Omental fat pad (tissue), 4 donors: ENCODE measurements around the gene PRKCA. TPM values are rescaled to one million over a fixed set of nuclear protein-coding genes. Genes with fewer than 3 reads are reported as not detected.

Experiments
- ATAC-seq: fragments of 150-250 bp; one replicate; pipeline ENCODE4 v1.9.1; 2016; ENCODE audit warnings: mild to moderate bottlenecking, moderate library complexity; ENCODE audit not compliant: low FRiP score
- DNase-seq: peaks from one replicate; pipeline ENCODE4 v3.0.0-alpha.2; 2019; ENCODE audit warnings: low spot score
- total RNA-seq, 4 donors: library from RNA; depleted of rRNA; stranded (reverse); fragments of >200 nt; gene quantifications; one replicate each; pipeline ENCODE4 v1.1.0, GENCODE V29; 2016
- TF ChIP-seq, protein P1 (sequence below), 3 donors: fragments of 450-650 bp; IDR thresholded peaks; one replicate each; pipeline ENCODE4 v1.5.1; 2016 to 2017; ENCODE audit warnings: antibody characterized with exemption in 3 of 3, mild to moderate bottlenecking in 3 of 3, moderate library complexity in 2 of 3

PRKCA gene
- total RNA-seq, 4 donors from 2014 or later: 6.7 to 14.3 (median 10.3) TPM

DNA sequence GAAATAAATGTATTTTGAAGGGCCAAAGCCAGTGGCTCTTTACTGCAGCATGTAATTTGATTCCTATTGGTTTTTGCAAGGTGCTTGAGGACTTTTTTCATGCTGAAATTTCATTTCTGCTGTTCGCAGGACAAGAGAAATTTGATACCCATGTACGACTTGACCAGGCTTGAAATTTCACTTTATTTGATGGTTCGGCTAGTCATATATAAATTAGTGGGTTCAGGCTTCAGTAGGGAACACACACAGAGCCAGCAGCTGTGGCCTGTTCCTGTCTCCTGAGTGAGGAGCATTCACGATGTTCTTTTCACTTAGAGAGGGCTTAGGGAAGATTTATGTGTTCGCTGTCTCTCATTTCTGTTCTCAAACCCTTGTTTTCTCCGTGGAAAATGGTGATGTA lies 274.1 kb downstream of the PRKCA start:
- DNase-seq: no peak
- TF ChIP-seq, protein P1, sequence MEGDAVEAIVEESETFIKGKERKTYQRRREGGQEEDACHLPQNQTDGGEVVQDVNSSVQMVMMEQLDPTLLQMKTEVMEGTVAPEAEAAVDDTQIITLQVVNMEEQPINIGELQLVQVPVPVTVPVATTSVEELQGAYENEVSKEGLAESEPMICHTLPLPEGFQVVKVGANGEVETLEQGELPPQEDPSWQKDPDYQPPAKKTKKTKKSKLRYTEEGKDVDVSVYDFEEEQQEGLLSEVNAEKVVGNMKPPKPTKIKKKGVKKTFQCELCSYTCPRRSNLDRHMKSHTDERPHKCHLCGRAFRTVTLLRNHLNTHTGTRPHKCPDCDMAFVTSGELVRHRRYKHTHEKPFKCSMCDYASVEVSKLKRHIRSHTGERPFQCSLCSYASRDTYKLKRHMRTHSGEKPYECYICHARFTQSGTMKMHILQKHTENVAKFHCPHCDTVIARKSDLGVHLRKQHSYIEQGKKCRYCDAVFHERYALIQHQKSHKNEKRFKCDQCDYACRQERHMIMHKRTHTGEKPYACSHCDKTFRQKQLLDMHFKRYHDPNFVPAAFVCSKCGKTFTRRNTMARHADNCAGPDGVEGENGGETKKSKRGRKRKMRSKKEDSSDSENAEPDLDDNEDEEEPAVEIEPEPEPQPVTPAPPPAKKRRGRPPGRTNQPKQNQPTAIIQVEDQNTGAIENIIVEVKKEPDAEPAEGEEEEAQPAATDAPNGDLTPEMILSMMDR (IDR thresholded peaks at IDR 0.05): no peak
- no peak for ATAC-seq

- TF ChIP-seq, protein P1 (IDR thresholded peaks at IDR 0.05): no peak
- ATAC-seq: no peak
- DNase-seq: no peak
Measured at GRCh38 chr17:66577041-66577440, 274.6 kb downstream of the PRKCA start.

- ATAC-seq (no peak), DNase-seq (no peak)
- TF ChIP-seq, protein P1 (IDR thresholded peaks at IDR 0.05): no peak
Measured at GRCh38 chr17:66578781-66579489, 276.5 kb downstream of the PRKCA start.

DNA sequence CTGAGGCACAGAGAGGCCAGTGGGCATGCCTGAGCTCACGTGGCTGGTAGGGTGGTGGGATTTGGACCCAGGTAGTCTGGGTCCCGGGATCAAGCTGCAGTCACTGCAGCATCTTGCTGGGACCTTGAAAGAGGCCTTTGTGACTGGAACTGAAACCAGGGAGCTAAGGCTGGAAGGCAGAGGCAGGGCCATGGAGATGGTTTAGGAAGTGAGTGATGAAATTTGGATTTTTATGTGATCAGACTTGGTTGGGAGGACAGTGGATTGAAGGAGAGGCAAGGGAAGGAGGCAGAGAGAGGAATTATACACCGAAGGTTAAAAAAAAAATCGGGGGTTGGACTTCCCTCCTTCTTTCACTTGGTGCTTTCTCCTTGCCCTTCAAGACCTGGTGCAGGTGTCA lies 277.1 kb downstream of the PRKCA start:
- ATAC-seq: no peak
- no peak for DNase-seq

DNA sequence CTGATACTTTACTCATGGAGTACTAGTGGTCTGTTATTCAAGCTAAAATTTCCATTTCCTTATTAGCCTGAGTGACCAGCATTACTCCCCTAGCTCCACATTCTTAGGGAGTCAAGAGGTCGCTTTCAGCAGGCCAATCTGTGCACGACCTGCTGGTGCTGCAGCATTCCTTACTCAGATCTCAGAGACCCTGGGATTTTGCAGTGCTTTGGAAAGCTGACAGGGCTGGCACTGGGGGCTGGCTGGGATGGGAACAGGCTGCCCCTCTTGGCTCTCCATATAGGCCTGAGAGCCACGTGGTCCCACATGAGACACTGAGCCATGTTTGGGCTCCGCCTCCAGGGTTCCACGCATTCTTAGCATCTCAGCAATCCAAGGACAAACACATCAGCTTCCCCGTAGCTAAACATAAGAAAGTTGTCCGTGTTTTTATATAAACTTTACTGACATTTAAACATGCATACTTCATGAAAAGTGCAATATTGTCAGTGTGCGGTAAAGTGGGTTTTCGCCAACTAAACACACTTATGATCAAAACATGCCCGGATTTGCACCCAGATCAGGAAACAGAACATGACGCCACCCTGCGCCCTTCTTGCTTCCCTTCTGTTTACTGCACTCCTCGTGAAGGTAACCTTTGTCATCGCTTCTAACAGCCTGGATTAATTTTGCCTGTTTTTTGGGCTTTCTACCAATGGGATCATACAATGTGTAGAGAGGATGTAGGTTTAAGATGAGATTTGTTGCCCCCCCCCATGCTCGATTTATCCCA lies 278.0 kb downstream of the PRKCA start:
- TF ChIP-seq, protein P1 (IDR thresholded peaks at IDR 0.05): no peak
- DNase-seq (no peak), ATAC-seq (no peak)

More for the DNA sequence above, 277.1 kb downstream of the PRKCA start:
- TF ChIP-seq, protein P1 (IDR thresholded peaks at IDR 0.05): no peak

GRCh38 chr17:66580956-66581391 lies 278.6 kb downstream of the PRKCA start:
- TF ChIP-seq, protein P1 (IDR thresholded peaks at IDR 0.05): no peak
- DNase-seq (no peak), ATAC-seq (no peak)
